GM19324 (cell line): Measurements from ENCODE around the gene MMP7.

Experiments
- ATAC-seq: cut with Tn5 transposase; IDR thresholded peaks from one replicate; pipeline ENCODE4 v1.9.1; 2021; ENCODE audit warnings: mild to moderate bottlenecking, moderate library complexity; ENCODE audit not compliant: unreplicated experiment, low FRiP score

Gene MMP7

GRCh38 chr11:102497061-102497460 is 33.5 kb downstream of the MMP7 start:
- ATAC-seq: no peak

GRCh38 chr11:102495161-102496042 is 35.1 kb downstream of the MMP7 start:
- ATAC-seq: peak; percentile 81

GRCh38 chr11:102494216-102494615 is 36.3 kb downstream of the MMP7 start:
- ATAC-seq: no peak

GRCh38 chr11:102493524-102493923 is 37.0 kb downstream of the MMP7 start:
- ATAC-seq: no peak

- no peak for ATAC-seq
Measured at GRCh38 chr11:102491969-102492368, 38.6 kb downstream of the MMP7 start.

- no peak for ATAC-seq
Measured at GRCh38 chr11:102489186-102490145, 41.1 kb downstream of the MMP7 start.

- peak; percentile 75 for ATAC-seq
Measured at GRCh38 chr11:102488208-102488607, 42.3 kb downstream of the MMP7 start.

GRCh38 chr11:102487214-102487613 is 43.3 kb downstream of the MMP7 start:
- ATAC-seq: no peak

- no peak for ATAC-seq
Measured at GRCh38 chr11:102486584-102486983, 44.0 kb downstream of the MMP7 start.

GRCh38 chr11:102485095-102485722 is 45.3 kb downstream of the MMP7 start:
- ATAC-seq: no peak

GRCh38 chr11:102482433-102482832 is 48.1 kb downstream of the MMP7 start:
- ATAC-seq: no peak

GRCh38 chr11:102479733-102480132 is 50.8 kb downstream of the MMP7 start:
- ATAC-seq: no peak

GRCh38 chr11:102478673-102479299 is 51.8 kb downstream of the MMP7 start:
- ATAC-seq: no peak

GRCh38 chr11:102476812-102477211 is 53.7 kb downstream of the MMP7 start:
- peak; percentile 44 for ATAC-seq

GRCh38 chr11:102476069-102476468 is 54.5 kb downstream of the MMP7 start:
- no peak for ATAC-seq

- ATAC-seq: no peak
Measured at GRCh38 chr11:102473543-102473942, 57.0 kb downstream of the MMP7 start.

GRCh38 chr11:102472127-102472526 is 58.4 kb downstream of the MMP7 start:
- no peak for ATAC-seq

GRCh38 chr11:102471474-102471873 is 59.1 kb downstream of the MMP7 start:
- ATAC-seq: no peak
